Measurements from ENCODE around the gene MCMBP. TPM values are rescaled to one million over a fixed set of nuclear protein-coding genes. Genes with fewer than 3 reads are reported as not detected.

Gene MCMBP
- total RNA-seq, 2 experiments from 2014 or later, result 53.8 to 77.5 TPM

- CTCF ChIA-PET (ENCODE audit: unreplicated experiment), result no interaction called here
- H3K4me2 ChIP-seq (ENCODE audit: low read length), result no peak overlapping the region
- intact Hi-C loops (cut with micrococcal nuclease; ENCODE audit: unreplicated experiment), result loop anchor here (10.0 kb wide), 1 partner anchor 245 kb away; no protein-coding TSS in a partner anchor
- H3K9me2 ChIP-seq (ENCODE audit: insufficient read depth, low read length), result no peaks in the 10 kb centered on the region
- DNase-seq (ENCODE audit: low spot score), result no peak
- no peak overlapping the region for H3K4me3 ChIP-seq (ENCODE audit: low read depth, low read length, poor library complexity, severe bottlenecking)
- POLR2A ChIA-PET, result interaction anchor here (0.7 kb wide), 1 partner anchor 757 kb away, joined by 3 read pairs; no protein-coding TSS in a partner anchor
- TF ChIP-seq EZH2phosphoT487 (IDR thresholded peaks at IDR 0.05; ENCODE audit: borderline replicate concordance, low read depth, low read length) (no peak), CTCF (conservative IDR thresholded peaks at IDR 0.05; ENCODE audit: low read length) (no peak)
- H3K4me1 ChIP-seq (ENCODE audit: insufficient read depth, low read length, poor library complexity, severe bottlenecking), result no peaks in the 10 kb centered on the region
- no TSS peak for BruUV-seq (replicated peaks)
- H3K9me3 ChIP-seq (ENCODE audit: low read length), result no peaks in the 10 kb centered on the region
- no peaks in the 10 kb centered on the region for H3K79me2 ChIP-seq (ENCODE audit: insufficient read depth, low read depth, low read length)
- H2AFZ ChIP-seq (ENCODE audit: low read length), result no peak overlapping the region
- no peak overlapping the region for H3K27ac ChIP-seq (ENCODE audit: low read depth, low read length, poor library complexity, severe bottlenecking)
- H4K20me1 ChIP-seq (ENCODE audit: insufficient read depth, low read length), result no peaks in the 10 kb centered on the region
- peaks cover 89% of the 10 kb centered on the region for H3K36me3 ChIP-seq (ENCODE audit: insufficient read depth, low read length)
Measured at GRCh38 chr10:119849944-119850343, 22.7 kb downstream of the MCMBP start.

GRCh38 chr10:119849031-119849789 lies 23.4 kb downstream of the MCMBP start:
- ChIA-PET CTCF (ENCODE audit: unreplicated experiment) (no interaction called here), POLR2A (interaction anchor here (1.1 kb wide), 1 partner anchor 13 kb away, joined by 3 read pairs; no protein-coding TSS in a partner anchor)
- Histone ChIP-seq H3K79me2 (ENCODE audit: insufficient read depth, low read depth, low read length) (no peaks in the 10 kb centered on the region), H3K4me1 (ENCODE audit: insufficient read depth, low read length, poor library complexity, severe bottlenecking) (no peaks in the 10 kb centered on the region), H3K27ac (ENCODE audit: low read depth, low read length, poor library complexity, severe bottlenecking) (no peak overlapping the region), H3K9me3 (ENCODE audit: low read length) (no peaks in the 10 kb centered on the region), H3K36me3 (ENCODE audit: insufficient read depth, low read length) (peaks cover 96% of the 10 kb centered on the region), H3K4me3 (ENCODE audit: low read depth, low read length, poor library complexity, severe bottlenecking) (no peak overlapping the region), H2AFZ (ENCODE audit: low read length) (no peak overlapping the region), H4K20me1 (ENCODE audit: insufficient read depth, low read length) (no peaks in the 10 kb centered on the region), H3K4me2 (ENCODE audit: low read length) (no peak overlapping the region), H3K9me2 (ENCODE audit: insufficient read depth, low read length) (no peaks in the 10 kb centered on the region)
- no peak for DNase-seq (ENCODE audit: low spot score)
- intact Hi-C loops (cut with micrococcal nuclease; ENCODE audit: unreplicated experiment), result no loop called here
- no TSS peak for BruUV-seq (replicated peaks)
- TF ChIP-seq CTCF (conservative IDR thresholded peaks at IDR 0.05; ENCODE audit: low read length), result no peak
- no peak for TF ChIP-seq EZH2phosphoT487 (IDR thresholded peaks at IDR 0.05; ENCODE audit: borderline replicate concordance, low read depth, low read length)

DNA sequence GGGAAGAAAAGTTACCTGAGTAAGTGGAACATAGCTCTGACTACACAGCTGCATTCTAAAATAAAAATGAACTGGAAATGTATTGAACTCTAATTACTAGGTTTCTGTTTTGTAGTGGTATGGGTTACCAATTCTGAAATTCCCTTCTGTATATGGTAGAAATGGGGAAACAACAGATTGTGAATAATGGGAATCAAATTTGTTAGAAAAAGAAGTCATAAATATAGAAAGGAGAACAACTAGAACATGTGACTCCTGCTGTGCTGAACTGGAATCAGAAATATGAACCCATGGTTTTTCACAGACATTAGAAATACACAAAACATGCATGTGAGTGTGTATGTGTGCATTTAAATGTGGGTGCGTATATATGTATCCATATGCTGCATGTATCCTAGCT lies 27.0 kb downstream of the MCMBP start:
- Histone ChIP-seq H4K20me1 (ENCODE audit: insufficient read depth, low read length) (no peaks in the 10 kb centered on the region), H3K36me3 (ENCODE audit: insufficient read depth, low read length) (peaks cover 95% of the 10 kb centered on the region), H3K4me3 (ENCODE audit: low read depth, low read length, poor library complexity, severe bottlenecking) (no peak overlapping the region), H3K4me2 (ENCODE audit: low read length) (no peak overlapping the region), H3K79me2 (ENCODE audit: insufficient read depth, low read depth, low read length) (no peaks in the 10 kb centered on the region), H3K4me1 (ENCODE audit: insufficient read depth, low read length, poor library complexity, severe bottlenecking) (no peaks in the 10 kb centered on the region), H3K9me2 (ENCODE audit: insufficient read depth, low read length) (no peaks in the 10 kb centered on the region), H2AFZ (ENCODE audit: low read length) (no peak overlapping the region), H3K9me3 (ENCODE audit: low read length) (no peaks in the 10 kb centered on the region), H3K27ac (ENCODE audit: low read depth, low read length, poor library complexity, severe bottlenecking) (no peak overlapping the region)
- ChIA-PET POLR2A (interaction anchor here (1.0 kb wide), 1 partner anchor 22 kb away, joined by 3 read pairs; no protein-coding TSS in a partner anchor), CTCF (ENCODE audit: unreplicated experiment) (no interaction called here)
- TF ChIP-seq CTCF (conservative IDR thresholded peaks at IDR 0.05; ENCODE audit: low read length) (no peak), EZH2phosphoT487 (IDR thresholded peaks at IDR 0.05; ENCODE audit: borderline replicate concordance, low read depth, low read length) (no peak)
- DNase-seq (ENCODE audit: low spot score), result no peak
- no TSS peak for BruUV-seq (replicated peaks)
- intact Hi-C loops (cut with micrococcal nuclease; ENCODE audit: unreplicated experiment), result no loop called here
